ENCODE measurements around the gene SEPTIN2.
"Not testable (repeated sequence)": the region's sequence is repeated elsewhere in the genome, so short reads cannot be mapped to it uniquely, and the experiment has no call there.

The SEPTIN2 gene

GRCh38 chr2:241390301-241391206, 74.8 kb downstream of the SEPTIN2 start:
- TF ChIP-seq CTCF (conservative IDR thresholded peaks at IDR 0.05) = no peak
- H3K27ac ChIP-seq = no peak overlapping the region; the same call in 1 of the 2 replicates

- peak; percentile 42; the same call in 1 of the 2 replicates for TF ChIP-seq CTCF (conservative IDR thresholded peaks at IDR 0.05)
- H3K27ac ChIP-seq = peak overlapping the region; percentile 29; the same call in 1 of the 2 replicates
These were observed 76.4 kb downstream of the SEPTIN2 start for GRCh38 chr2:241391892-241392665.

- not testable (repeated sequence) for H3K27ac ChIP-seq
These were observed 77.0 kb downstream of the SEPTIN2 start for GRCh38 chr2:241392753-241393152.

- no peak for TF ChIP-seq CTCF (conservative IDR thresholded peaks at IDR 0.05)
- H3K27ac ChIP-seq = no peak overlapping the region
These were observed 77.9 kb downstream of the SEPTIN2 start for GRCh38 chr2:241393524-241394196.

GRCh38 chr2:241396809-241397208, 81.1 kb downstream of the SEPTIN2 start:
- not testable (repeated sequence) for H3K27ac ChIP-seq

- no peak for TF ChIP-seq CTCF (conservative IDR thresholded peaks at IDR 0.05)
- H3K27ac ChIP-seq = no peak overlapping the region
These were observed 84.5 kb downstream of the SEPTIN2 start for GRCh38 chr2:241399941-241400922.

All from VCaP (cell line).